A673 (cell line): ENCODE measurements around the gene GON4L. TPM values are rescaled to one million over a fixed set of nuclear protein-coding genes. Genes with fewer than 3 reads are reported as not detected.

Experiments
- BruUV-seq: library from RNA; stranded (reverse); fragments of 400-500 nt; replicated peaks from 2 replicates; lab custom pipeline; 2021; lab: Mats Ljungman, UMichigan
- CTCF ChIA-PET: fragments of 300-600 bp; sonication (Branson Sonifier 250); formaldehyde crosslinking; loops from one replicate; lab custom pipeline; 2022; ENCODE audit warnings: antibody characterized with exemption; lab: Charles Lee
- POLR2A ChIA-PET: fragments of 300-600 bp; sonication (Branson Sonifier 250); formaldehyde crosslinking; loops from one replicate; lab custom pipeline; 2022; ENCODE audit warnings: antibody characterized with exemption; ENCODE audit not compliant: low non-redundant PET; lab: Charles Lee
- DNase-seq: peaks from one replicate; pipeline ENCODE4 v3.0.0-alpha.2; 2015; ENCODE audit warnings: low spot score
- H3K27ac ChIP-seq: fragments of 200-600 bp; sonication (generic); 2 replicates; pipeline ENCODE4 v1.5.1; 2016; ENCODE audit warnings: mixed run types, low read depth, mild to moderate bottlenecking, mixed read lengths, antibody characterized with exemption, low read length; ENCODE audit not compliant: poor library complexity, severe bottlenecking
- H3K27me3 ChIP-seq: fragments of 200-600 bp; sonication (generic); replicated peaks from 2 replicates; pipeline ENCODE4 v1.6.1; 2017; ENCODE audit warnings: mixed run types, low read depth, mild to moderate bottlenecking, mixed read lengths, antibody characterized with exemption, low read length; ENCODE audit not compliant: insufficient read depth, poor library complexity
- H3K36me3 ChIP-seq: fragments of 200-600 bp; sonication (generic); 2 replicates; pipeline ENCODE4 v1.6.1; 2016; ENCODE audit warnings: mixed run types, mild to moderate bottlenecking, mixed read lengths, antibody characterized with exemption, low read length; ENCODE audit not compliant: insufficient read depth, poor library complexity, severe bottlenecking
- H3K4me1 ChIP-seq: fragments of 200-600 bp; sonication (generic); 2 replicates; pipeline ENCODE4 v1.6.1; 2017; ENCODE audit warnings: mixed run types, mild to moderate bottlenecking, mixed read lengths, antibody characterized with exemption, low read length; ENCODE audit not compliant: insufficient read depth, poor library complexity, severe bottlenecking
- H3K4me3 ChIP-seq: fragments of 200-600 bp; sonication (generic); 2 replicates; pipeline ENCODE4 v1.5.1; 2016; ENCODE audit warnings: low read depth, mixed run types, mild to moderate bottlenecking, mixed read lengths, low read length; ENCODE audit not compliant: poor library complexity, severe bottlenecking
- H3K9me3 ChIP-seq: fragments of 200-600 bp; sonication (generic); 2 replicates; pipeline ENCODE4 v1.6.1; 2016; ENCODE audit warnings: mixed run types, low read depth, mild to moderate bottlenecking, mixed read lengths, antibody characterized with exemption, low read length; ENCODE audit not compliant: poor library complexity, severe bottlenecking
- CTCF ChIP-seq: fragments of 300-800, 200-600 bp; sonication (generic); conservative IDR thresholded peaks from 2 replicates; pipeline ENCODE4 v1.5.1; 2017; ENCODE audit warnings: low read depth, mild to moderate bottlenecking, antibody characterized with exemption, low read length, moderate library complexity, mixed read lengths
- EZH2 ChIP-seq: fragments of 200-600 bp; sonication (generic); IDR thresholded peaks from 2 replicates; pipeline ENCODE4 v1.6.1; 2017; ENCODE audit warnings: borderline replicate concordance, low read depth, mild to moderate bottlenecking, mixed read lengths, antibody characterized with exemption, low read length; ENCODE audit not compliant: poor library complexity, severe bottlenecking
- intact Hi-C: fragments of 100-400 bp; cut with micrococcal nuclease; formaldehyde crosslinking; loops from one replicate; pipeline ENCODE4 v1.10.0; 2022; ENCODE audit not compliant: unreplicated experiment
- total RNA-seq: library from RNA; stranded (reverse); gene quantifications from 2 replicates; pipeline ENCODE4 v1.2.3, GENCODE V29; 2021

The GON4L gene
- total RNA-seq, 1 experiment from 2014 or later = 55.7 TPM

- BruUV-seq = no TSS peak
- intact Hi-C loops = no loop called here
These were observed 31.5 kb upstream of the GON4L start for GRCh38 chr1:155888481-155888880.

GRCh38 chr1:155884982-155885381 is 28.0 kb upstream of the GON4L start:
- intact Hi-C loops = no loop called here
- POLR2A ChIA-PET = no interaction called here
- no peak for TF ChIP-seq CTCF
- no peak for TF ChIP-seq EZH2
- Histone ChIP-seq H3K4me1 (no peaks in the 10 kb centered on the region), H3K27me3 (no peaks in the 10 kb centered on the region), H3K36me3 (no peaks in the 10 kb centered on the region), H3K4me3 (no peak overlapping the region), H3K27ac (no peak overlapping the region), H3K9me3 (no peaks in the 10 kb centered on the region)
- CTCF ChIA-PET = no interaction called here
- DNase-seq = no peak
- BruUV-seq = no TSS peak

More at GRCh38 chr1:155888481-155888880, 31.5 kb upstream of the GON4L start:
- H3K27me3 ChIP-seq = no peaks in the 10 kb centered on the region
- TF ChIP-seq CTCF (no peak), EZH2 (no peak)
- H3K9me3 ChIP-seq = no peaks in the 10 kb centered on the region
- CTCF ChIA-PET = no interaction called here
- DNase-seq = no peak
- H3K4me1 ChIP-seq = peaks cover 7% of the 10 kb centered on the region
- no peak overlapping the region for H3K27ac ChIP-seq
- POLR2A ChIA-PET = no interaction called here
- no peaks in the 10 kb centered on the region for H3K36me3 ChIP-seq
- no peak overlapping the region for H3K4me3 ChIP-seq

- no peak overlapping the region for H3K27ac ChIP-seq
- no peaks in the 10 kb centered on the region for H3K4me1 ChIP-seq
- BruUV-seq = no TSS peak
- no peaks in the 10 kb centered on the region for H3K9me3 ChIP-seq
- intact Hi-C loops = no loop called here
- no peak overlapping the region for H3K4me3 ChIP-seq
- POLR2A ChIA-PET = no interaction called here
- CTCF ChIA-PET = no interaction called here
- H3K27me3 ChIP-seq = no peaks in the 10 kb centered on the region
- TF ChIP-seq EZH2 (no peak), CTCF (no peak)
- H3K36me3 ChIP-seq = no peaks in the 10 kb centered on the region
- DNase-seq = no peak
These were observed 27.3 kb upstream of the GON4L start for GRCh38 chr1:155884031-155884960.
